GM21786 (cell line): ENCODE measurements around the gene PLXNB1.
"Not testable (repeated sequence)": the region's sequence is repeated elsewhere in the genome, so short reads cannot be mapped to it uniquely, and the experiment has no call there.

Experiments
- ATAC-seq: cut with Tn5 transposase; IDR thresholded peaks from one replicate; pipeline ENCODE4 v1.9.1; 2021; ENCODE audit not compliant: unreplicated experiment

PLXNB1 gene

GRCh38 chr3:48465531-48466378 is 35.9 kb upstream of the PLXNB1 start:
- ATAC-seq = peak; percentile 75

DNA sequence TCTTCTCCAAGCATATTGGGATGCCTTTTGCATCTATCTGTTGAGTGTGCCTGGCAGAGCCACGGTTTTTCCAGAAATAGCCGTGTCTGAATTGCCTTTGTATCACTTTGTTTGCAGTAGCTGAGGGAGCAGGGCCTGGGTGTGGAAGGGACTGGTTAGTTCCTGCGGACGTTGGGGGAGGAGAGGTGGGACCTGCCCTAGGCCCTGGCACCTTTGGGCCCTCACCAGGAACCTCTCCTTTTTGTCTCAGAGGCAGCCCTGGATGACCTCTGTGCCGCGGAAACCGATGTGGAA is 35.3 kb upstream of the PLXNB1 start:
- no peak for ATAC-seq

DNA sequence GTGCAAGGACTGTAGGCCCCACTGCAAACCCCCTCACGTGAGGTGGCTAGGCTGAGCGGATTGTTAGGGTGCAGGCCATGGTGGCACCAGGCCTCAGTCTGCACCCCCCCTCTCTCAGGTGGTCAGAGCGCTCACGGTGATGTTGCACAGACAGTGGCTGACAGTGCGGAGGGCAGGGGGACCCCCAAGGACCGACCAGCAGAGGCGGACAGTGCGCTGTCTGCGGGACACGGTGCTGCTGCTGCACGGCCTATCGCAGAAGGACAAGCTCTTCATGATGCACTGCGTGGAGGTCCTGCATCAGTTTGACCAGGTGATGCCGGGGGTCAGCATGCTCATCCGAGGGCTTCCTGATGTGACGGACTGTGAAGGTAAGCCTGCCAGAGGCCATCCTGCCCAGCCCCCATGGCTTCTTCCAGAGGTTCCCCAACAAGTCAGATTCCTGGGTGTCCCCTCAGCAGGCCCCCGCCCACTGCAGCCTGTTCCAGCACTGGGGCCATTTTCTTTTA is 34.9 kb upstream of the PLXNB1 start:
- ATAC-seq = no peak

DNA sequence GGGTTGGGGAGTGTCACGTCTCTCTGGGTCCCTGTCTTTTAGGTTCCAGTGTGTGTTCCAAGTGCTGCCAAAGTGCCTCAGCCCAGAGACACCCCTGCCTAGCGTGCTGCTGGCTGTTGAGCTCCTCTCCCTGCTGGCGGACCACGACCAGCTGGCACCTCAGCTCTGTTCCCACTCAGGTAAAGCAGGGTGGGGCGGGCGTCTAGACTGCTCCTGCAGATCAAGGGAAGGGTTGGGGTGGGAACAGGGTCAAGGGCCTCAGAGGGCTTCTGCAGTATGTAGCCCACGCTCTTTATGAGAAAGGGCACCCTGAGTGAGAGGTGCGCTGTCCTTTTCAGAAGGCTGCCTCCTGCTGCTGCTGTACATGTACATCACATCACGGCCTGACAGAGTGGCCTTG is 33.8 kb upstream of the PLXNB1 start:
- no peak for ATAC-seq

DNA sequence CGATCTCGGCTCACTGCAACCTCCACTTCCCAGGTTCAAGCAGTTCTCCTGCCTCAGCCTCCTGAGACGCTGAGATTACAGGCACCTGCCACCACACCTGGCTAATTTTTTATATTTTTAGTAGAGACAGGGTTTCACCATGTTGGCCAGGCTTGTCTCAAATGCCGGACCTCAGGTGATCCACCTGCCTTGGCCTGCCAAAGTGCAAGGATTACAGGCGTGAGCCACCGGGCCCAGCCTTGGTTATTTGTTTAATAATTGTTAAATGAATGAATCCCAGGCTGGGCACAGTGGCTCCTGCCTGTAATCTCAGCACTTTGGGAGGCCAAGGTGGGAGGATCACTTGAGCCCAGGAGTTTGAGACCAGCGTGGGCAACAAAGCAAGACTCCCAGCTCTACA is 31.9 kb upstream of the PLXNB1 start:
- ATAC-seq = not testable (repeated sequence)

DNA sequence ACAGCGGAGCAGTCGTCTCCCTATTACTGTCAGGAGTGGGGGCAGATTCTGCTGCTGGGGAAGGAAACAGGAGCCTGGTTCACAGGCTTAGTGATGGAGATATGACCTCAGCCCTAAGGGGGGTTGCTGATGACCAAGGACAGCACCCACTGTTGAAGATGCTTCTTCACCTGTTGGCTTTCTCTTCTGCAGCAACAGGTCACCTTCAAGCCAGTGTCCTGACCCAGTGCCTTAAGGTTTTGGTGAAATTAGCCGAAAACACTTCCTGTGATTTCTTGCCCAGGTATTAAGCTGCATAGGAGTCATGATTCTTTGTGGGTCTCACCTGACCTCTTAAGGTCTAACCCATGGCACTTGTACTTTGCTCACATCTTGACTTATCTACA is 30.6 kb upstream of the PLXNB1 start:
- ATAC-seq = no peak

DNA sequence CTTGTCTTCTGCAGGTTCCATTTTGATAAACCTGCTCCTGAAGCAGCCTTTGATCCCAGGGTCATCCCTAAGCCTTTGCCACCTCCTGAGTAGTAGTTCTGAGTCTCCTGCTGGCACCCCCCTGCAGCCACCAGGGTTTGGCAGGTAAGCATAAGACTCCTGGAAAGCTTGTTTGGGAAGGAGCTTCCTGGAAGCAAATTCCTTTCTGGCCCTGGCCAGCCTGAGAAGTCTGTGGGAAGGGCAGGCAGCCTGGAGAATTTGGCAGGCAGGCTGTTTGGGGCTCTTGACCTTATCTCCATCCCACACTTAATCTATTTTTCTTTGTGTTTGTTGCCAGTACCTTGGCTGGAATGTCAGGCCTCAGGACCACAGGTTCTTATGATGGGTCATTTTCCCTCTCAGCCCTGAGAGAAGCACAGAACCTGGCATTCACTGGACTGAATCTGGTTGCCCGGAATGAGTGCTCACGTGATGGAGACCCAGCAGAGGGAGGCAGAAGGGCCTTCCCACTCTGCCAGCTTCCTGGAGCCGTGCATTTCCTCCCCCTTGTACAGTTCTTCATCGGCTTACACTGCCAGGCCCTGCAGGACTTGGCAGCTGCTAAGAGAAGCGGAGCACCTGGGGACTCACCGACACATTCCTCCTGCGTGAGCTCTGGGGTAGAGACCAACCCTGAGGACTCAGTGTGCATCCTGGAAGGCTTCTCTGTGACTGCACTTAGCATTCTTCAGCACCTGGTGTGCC is 30.1 kb upstream of the PLXNB1 start:
- ATAC-seq = no peak

DNA sequence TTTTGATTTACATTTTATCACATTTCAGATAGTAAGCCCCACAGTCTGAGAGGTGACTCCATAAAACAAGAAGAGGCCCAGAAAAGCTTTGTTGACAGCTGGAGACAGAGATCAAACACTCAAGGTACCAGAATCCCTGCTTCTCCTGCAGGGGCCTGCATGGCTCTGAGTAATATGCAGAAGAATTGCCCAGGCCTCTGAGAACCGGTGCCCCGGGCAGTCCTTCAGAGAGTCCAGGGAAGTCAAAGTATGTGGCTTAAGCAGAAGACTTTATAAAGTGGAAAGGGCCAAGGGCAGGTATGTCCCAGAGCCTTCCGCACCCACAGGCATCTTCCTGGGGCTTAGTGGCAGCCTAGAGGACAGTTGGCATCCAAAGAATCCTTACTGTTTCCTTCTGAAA is 29.4 kb upstream of the PLXNB1 start:
- no peak for ATAC-seq

DNA sequence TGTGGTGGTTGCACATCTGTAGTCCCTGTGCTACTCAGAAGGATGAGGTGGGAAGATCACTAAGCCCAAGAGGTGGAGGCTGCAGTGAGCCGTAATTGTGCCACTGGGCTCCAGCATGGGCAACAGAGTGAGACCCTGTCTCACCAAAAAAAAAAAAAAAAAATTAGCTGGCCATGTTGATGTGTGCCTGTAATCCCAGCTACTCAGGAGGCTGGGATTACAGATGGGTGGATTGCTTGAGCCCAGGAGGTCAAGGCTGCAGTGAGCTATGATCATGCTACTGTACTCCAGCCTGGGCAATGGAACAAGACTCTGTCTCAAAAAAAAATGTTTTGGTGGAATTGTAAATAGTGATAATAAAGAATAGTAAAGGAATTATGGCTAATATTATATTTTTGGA is 26.6 kb upstream of the PLXNB1 start:
- no peak for ATAC-seq

DNA sequence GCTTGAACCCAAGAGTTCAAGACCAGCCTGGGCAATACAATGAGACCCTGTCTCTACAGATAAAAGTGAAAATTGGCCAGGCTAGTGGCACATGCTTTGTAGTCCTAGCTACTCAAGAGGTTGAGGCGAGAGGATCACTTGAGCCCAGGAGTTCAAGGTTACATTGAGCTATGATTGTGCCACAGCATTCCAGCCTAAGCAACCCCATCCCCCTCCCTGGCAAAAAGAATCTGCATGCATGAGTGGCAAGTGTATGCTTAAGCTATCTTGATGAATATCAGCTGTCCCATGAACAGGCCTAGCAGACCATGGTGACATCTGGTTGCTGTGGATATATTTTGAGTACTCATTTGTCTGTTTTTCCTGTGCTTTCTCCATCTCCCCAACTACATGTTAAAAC is 21.4 kb upstream of the PLXNB1 start:
- no peak for ATAC-seq

- ATAC-seq = peak; percentile 74
Measured at GRCh38 chr3:48446425-48447193, 16.7 kb upstream of the PLXNB1 start, which contains the start of gene ATRIP. Gene ATRIP (plus strand): TSS chr3:48446737. CDS start chr3:48446846, 109 bp downstream.

DNA sequence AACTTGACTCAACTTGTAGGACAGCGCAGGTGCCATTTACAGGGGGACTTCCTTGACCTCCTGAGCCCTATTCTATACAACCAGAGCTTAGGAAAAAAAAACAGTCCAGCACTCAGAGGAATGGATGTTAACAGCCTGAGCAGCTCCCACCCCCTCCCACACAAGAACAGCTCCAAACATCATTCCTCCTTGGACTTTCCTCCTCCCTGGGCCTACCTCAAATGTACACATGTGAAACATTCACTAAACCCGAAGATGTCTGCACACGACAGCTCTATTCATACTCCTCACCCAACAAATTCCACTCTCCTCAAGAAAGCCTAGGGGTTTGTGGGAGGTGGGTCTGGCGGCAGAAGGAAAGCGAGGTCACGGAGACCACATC is 16.1 kb upstream of the PLXNB1 start:
- no peak for ATAC-seq

DNA sequence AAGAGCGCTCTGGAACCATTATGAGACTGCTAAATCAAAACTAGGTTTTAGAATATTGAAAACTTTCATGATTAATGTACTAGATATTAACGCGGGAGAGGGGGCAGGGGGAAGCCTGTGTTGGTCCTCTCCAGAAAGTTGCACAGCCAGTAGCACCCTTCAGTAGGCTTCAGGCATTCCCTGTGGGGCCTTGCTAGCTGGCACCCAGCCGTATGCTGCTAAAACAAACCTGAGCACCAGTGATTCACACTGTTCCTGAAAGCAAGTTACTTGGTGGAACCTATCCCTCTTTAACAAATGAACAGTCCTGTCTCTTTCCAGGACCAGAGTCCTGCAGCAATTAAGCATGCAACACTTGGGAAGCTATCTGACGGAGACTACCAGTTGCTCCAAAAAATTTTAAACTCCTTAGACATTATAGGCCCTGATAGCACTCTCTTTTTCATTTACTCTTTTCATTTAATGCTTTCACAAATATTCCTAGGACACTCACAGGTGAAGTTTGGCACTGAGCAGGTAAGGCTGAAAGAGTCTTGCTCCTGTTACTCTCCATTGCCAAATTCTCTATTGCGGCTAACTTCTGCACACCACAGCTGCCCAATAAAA is 15.5 kb upstream of the PLXNB1 start:
- ATAC-seq = no peak

DNA sequence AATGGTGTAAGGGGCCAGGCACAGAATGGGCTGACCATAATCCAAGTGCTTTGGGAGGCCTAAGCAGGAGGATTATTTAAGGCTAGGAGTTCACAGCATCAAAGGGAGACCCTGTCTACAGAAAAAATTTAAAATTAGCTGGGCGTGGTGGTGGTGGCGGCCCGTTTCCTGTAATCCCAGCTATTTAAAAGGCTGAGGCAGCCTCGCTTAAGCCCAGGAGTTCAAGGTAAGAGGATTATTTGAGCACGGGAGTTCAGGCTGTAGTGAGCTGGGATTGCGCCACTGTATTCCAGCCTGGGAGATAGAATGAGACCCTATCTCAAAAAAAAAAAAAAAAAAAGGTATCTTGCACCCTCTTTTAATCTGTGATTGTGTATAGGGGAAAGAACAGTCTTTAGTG is 12.1 kb upstream of the PLXNB1 start:
- no peak for ATAC-seq

GRCh38 chr3:48440590-48440958 is 10.7 kb upstream of the PLXNB1 start:
- ATAC-seq = peak; percentile 1

DNA sequence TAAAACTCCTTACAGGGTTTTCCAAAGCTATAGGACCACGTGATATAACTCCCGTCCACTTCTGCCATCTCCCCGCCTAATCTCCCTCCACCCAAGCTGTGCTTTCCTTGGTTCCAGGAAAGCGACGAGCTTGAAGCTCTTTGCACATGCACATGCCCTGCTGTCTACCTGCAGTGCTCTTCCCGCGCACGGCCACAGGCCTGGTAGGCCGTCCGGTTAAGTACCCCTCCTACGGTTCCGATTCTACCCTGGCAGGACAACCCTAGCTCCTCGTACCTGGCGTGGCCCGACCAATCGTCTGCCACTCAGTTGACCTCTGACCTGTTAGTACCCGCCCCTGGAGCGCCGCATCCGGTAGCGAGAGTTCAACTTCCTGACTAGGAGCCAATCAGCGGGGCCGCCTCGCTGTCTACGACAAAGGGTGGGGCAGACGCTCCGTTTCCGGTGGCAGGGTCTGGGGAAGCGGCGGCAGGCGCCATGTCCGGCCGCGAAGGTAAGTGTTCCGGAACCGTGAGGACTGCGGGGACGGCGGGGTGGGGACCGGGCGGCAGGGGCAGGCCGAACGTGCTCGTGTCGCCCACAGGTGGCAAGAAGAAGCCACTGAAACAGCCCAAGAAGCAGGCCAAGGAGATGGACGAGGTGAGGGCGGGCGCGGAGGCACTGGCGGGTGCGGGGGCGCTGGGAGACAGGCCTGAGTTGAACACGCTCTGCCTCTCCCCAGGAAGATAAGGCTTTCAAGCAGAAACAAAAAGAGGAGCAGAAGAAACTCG is 10.1 kb upstream of the PLXNB1 start, which contains the start of the genes CCDC51 and TMA7:
TSS of gene CCDC51 (minus strand) at position 300 of the 770 bp plus-strand sequence. CDS start 4,991 bp downstream, outside the sequence.
TSS of gene TMA7 (plus strand) at position 438 of the 770 bp plus-strand sequence. CDS start at position 478, 40 bp downstream.
- peak; percentile 93 for ATAC-seq

DNA sequence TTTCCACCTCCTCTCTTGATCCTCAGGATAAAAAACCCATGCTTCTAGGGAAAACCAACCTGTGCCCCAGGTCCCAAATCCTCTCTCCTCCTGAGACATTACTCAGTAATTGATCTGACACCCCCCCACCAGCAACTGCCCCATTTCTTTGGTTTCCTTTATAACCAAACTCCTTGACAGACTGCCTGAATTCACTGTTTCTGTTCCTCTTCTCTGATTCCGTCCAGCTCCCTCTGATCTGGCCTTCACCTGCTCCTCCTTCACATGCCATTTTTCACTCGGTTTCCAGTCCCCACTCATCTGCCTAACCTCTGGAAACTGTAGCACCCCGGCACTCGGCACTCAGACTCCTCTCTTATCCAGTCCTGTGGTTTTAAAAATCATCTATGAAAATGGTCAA is 7.9 kb upstream of the PLXNB1 start:
- ATAC-seq = no peak

- ATAC-seq = no peak
Measured at GRCh38 chr3:48436855-48437254, 7.0 kb upstream of the PLXNB1 start.

- no peak for ATAC-seq
Measured at GRCh38 chr3:48436477-48436787, 6.5 kb upstream of the PLXNB1 start.

GRCh38 chr3:48435774-48436476 is 6.0 kb upstream of the PLXNB1 start:
- ATAC-seq = no peak
